HFFc6 (cell line): Measurements from ENCODE around the gene MAN1C1. TPM values are rescaled to one million over a fixed set of nuclear protein-coding genes. Genes with fewer than 3 reads are reported as not detected.
"Not testable (repeated sequence)": the region's sequence is repeated elsewhere in the genome, so short reads cannot be mapped to it uniquely, and the experiment has no call there.

Experiments used
- DNase-seq: peaks from one replicate; pipeline ENCODE4 v3.0.0-alpha.2; 2018
- H3K27ac Mint-ChIP-seq: 2 replicates; pipeline ENCODE4 v1.8.0; 2020; ENCODE audit warnings: mild to moderate bottlenecking, mixed read lengths
- H3K27me3 Mint-ChIP-seq: 2 replicates; pipeline ENCODE4 v1.8.0; 2021; ENCODE audit warnings: mild to moderate bottlenecking, moderate library complexity, mixed read lengths; ENCODE audit not compliant: insufficient read depth
- H3K36me3 Mint-ChIP-seq: 2 replicates; pipeline ENCODE4 v1.8.0; 2021; ENCODE audit warnings: low read depth, mixed read lengths
- H3K4me1 Mint-ChIP-seq: 2 replicates; pipeline ENCODE4 v1.8.0; 2020; ENCODE audit warnings: low read depth, mixed read lengths
- H3K4me3 Mint-ChIP-seq: 2 replicates; pipeline ENCODE4 v1.8.0; 2020; ENCODE audit warnings: mild to moderate bottlenecking, moderate library complexity, mixed read lengths
- H3K9me3 Mint-ChIP-seq: 2 replicates; pipeline ENCODE4 v1.8.0; 2020; ENCODE audit warnings: mild to moderate bottlenecking, mixed read lengths
- CTCF ChIP-seq: fragments of 200-600 bp; sonication (generic); IDR thresholded peaks from 2 replicates; pipeline ENCODE4 v1.5.0; 2021; ENCODE audit warnings: antibody characterized with exemption, mild to moderate bottlenecking
- total RNA-seq, 6 experiments: library from RNA; stranded (reverse); fragmentation: NEBNext Ultra II Directional; extraction: Animal tissue kit (Norgen Biotek cat#: 25700); gene quantifications; 2 replicates in 1 of 6; 3 replicates in 5 of 6; pipeline ENCODE4 v1.2.3, GENCODE V29; 2021

Gene MAN1C1
- total RNA-seq, 6 experiments from 2014 or later: 0.07 to 0.14 (median 0.08) TPM; not detected in 3

DNA sequence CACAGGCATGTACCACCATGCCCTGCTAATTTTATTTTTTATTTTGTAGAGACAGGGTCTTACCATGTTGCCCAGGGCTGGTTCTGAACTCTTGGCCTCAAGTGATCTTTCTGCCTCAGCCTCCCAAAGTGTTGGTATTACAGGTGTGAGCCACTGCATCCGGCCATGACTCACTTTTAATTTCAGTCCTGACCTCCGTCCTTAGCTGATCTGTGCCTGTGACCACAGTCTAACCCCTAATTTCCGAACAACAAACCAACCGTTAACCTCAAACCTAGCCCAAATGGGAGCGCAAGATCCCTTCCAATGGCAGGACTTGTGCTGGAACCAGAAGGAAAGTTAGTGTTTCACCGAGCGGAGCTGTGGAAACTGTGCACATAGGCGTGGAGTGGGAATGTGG lies 29.3 kb upstream of the MAN1C1 start:
- Mint-ChIP-seq H3K4me3 (no peak overlapping the region), H3K4me1 (peaks cover 6% of the 10 kb centered on the region; the same call in 1 of the 2 replicates), H3K9me3 (peaks cover 9% of the 10 kb centered on the region), H3K27me3 (peaks cover 34% of the 10 kb centered on the region), H3K36me3 (peaks cover 6% of the 10 kb centered on the region), H3K27ac (no peak overlapping the region)
- no peak for TF ChIP-seq CTCF
- no peak for DNase-seq

DNA sequence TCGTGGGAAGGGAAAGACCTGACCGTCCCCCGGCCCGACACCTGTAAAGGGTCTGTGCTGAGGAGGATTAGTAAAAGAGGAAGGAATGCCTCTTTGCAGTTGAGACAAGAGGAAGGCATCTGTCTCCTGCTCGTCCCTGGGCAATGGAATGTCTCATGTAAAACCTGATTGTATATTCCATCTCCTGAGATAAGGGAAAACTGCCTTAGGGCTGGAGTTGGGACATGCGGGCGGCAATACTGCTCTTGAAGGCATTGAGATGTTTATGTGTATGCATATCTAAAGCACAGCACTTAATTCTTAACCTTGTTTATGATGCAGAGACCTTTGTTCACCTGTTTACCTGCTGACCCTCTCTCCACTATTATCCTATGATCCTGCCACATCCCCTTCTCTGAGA lies 28.4 kb upstream of the MAN1C1 start:
- H3K4me3 Mint-ChIP-seq, DNase-seq, H3K36me3 Mint-ChIP-seq, H3K27ac Mint-ChIP-seq, H3K4me1 Mint-ChIP-seq, H3K9me3 Mint-ChIP-seq: not testable (repeated sequence)
- H3K27me3 Mint-ChIP-seq: peaks cover 39% of the 10 kb centered on the region

DNA sequence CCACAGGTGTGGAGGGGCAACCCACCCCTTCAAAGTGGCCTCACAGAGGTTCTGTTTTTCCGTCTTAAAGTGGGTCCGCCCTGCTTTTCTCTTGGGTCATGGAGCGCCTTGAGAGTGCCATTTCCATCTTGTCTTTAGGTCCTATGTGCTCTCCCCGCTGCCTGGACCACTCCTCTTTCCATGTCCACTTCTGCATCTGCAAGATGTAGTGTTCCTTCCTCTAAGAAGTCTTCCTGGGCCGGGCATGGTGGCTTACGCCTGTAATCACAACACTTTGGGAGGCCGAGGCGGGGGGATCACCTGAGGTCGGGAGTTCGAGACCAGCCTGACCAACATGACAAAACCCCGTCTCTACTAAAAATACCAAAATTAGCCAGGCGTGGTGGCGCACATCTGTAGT lies 27.8 kb upstream of the MAN1C1 start:
- not testable (repeated sequence) for H3K4me3 Mint-ChIP-seq, DNase-seq, H3K9me3 Mint-ChIP-seq, H3K36me3 Mint-ChIP-seq, H3K27ac Mint-ChIP-seq, H3K4me1 Mint-ChIP-seq
- H3K27me3 Mint-ChIP-seq: peaks cover 38% of the 10 kb centered on the region

GRCh38 chr1:25590096-25590824 lies 26.3 kb upstream of the MAN1C1 start:
- Mint-ChIP-seq H3K36me3 (no peaks in the 10 kb centered on the region), H3K9me3 (no peaks in the 10 kb centered on the region), H3K4me3 (no peak overlapping the region), H3K4me1 (no peaks in the 10 kb centered on the region), H3K27me3 (peaks cover 38% of the 10 kb centered on the region), H3K27ac (no peak overlapping the region)
- peak; percentile 31; the same call in 1 of the 2 replicates for TF ChIP-seq CTCF
- DNase-seq: peak; percentile 13

GRCh38 chr1:25593861-25594260 lies 22.7 kb upstream of the MAN1C1 start:
- no peak overlapping the region for H3K4me3 Mint-ChIP-seq
- peaks cover 7% of the 10 kb centered on the region for H3K9me3 Mint-ChIP-seq

GRCh38 chr1:25594971-25595370 lies 21.6 kb upstream of the MAN1C1 start:
- no peak overlapping the region for H3K27ac Mint-ChIP-seq
- H3K36me3 Mint-ChIP-seq: peaks cover 7% of the 10 kb centered on the region
- H3K9me3 Mint-ChIP-seq: peaks cover 12% of the 10 kb centered on the region
- no peaks in the 10 kb centered on the region for H3K4me1 Mint-ChIP-seq
- no peak for TF ChIP-seq CTCF
- no peak for DNase-seq
- H3K27me3 Mint-ChIP-seq: peaks cover 34% of the 10 kb centered on the region
- H3K4me3 Mint-ChIP-seq: no peak overlapping the region

More at GRCh38 chr1:25593861-25594260, 22.7 kb upstream of the MAN1C1 start:
- DNase-seq: no peak
- no peak for TF ChIP-seq CTCF
- H3K36me3 Mint-ChIP-seq: peaks cover 2% of the 10 kb centered on the region
- H3K27me3 Mint-ChIP-seq: peaks cover 34% of the 10 kb centered on the region
- no peaks in the 10 kb centered on the region for H3K4me1 Mint-ChIP-seq
- no peak overlapping the region for H3K27ac Mint-ChIP-seq

- DNase-seq, H3K27ac Mint-ChIP-seq, H3K4me3 Mint-ChIP-seq, H3K4me1 Mint-ChIP-seq, H3K36me3 Mint-ChIP-seq: not testable (repeated sequence)
- peaks cover 38% of the 10 kb centered on the region for H3K27me3 Mint-ChIP-seq
- H3K9me3 Mint-ChIP-seq: peaks cover 12% of the 10 kb centered on the region
These were observed 19.9 kb upstream of the MAN1C1 start for GRCh38 chr1:25596641-25597040.
